ENCODE measurements around the gene PDGFA. TPM values are rescaled to one million over a fixed set of nuclear protein-coding genes. Genes with fewer than 3 reads are reported as not detected.

Gene PDGFA
- total and polyA plus RNA-seq, 12 donors = 14.3 to 38.5 (median 24.2) TPM

GRCh38 chr7:506921-507622, 12.6 kb downstream of the PDGFA start:
- peak in 1 of 2 donors; percentile 6 for DNase-seq
- H3K4me3 ChIP-seq = no peak overlapping the region
- intact Hi-C loops (cut with DNase I) = loop anchor here in 1 of 10 donors (10.0 kb wide), 1 partner anchor 228 kb away; no protein-coding TSS in a partner anchor
- no peaks in the 10 kb centered on the region for H3K9me3 ChIP-seq
- H3K36me3 ChIP-seq = peaks cover 0 to 62% (median 18%) of the 10 kb centered on the region in 9 donors
- TF ChIP-seq CTCF (IDR thresholded peaks at IDR 0.05) = no peak
- WGBS, 2 donors = 92 to 95% methylated on average over 15 of the region's 15 CpGs
- H3K4me1 ChIP-seq = peaks cover 0 to 29% (median 23%) of the 10 kb centered on the region in 9 donors
- H3K27me3 ChIP-seq = no peaks in the 10 kb centered on the region
- H3K27ac ChIP-seq = no peak overlapping the region
- ATAC-seq = no peak

GRCh38 chr7:506391-506831, 13.2 kb downstream of the PDGFA start:
- WGBS, 2 donors = 92 to 93% methylated on average over 11 of the region's 11 CpGs
- no peak for TF ChIP-seq CTCF (IDR thresholded peaks at IDR 0.05)
- peak in 1 of 2 donors; percentile 8 for DNase-seq
- Histone ChIP-seq H3K9me3 (no peaks in the 10 kb centered on the region), H3K36me3 (peaks cover 0 to 61% (median 18%) of the 10 kb centered on the region in 9 donors), H3K4me3 (no peak overlapping the region), H3K4me1 (peaks cover 0 to 29% (median 23%) of the 10 kb centered on the region in 9 donors), H3K27ac (no peak overlapping the region), H3K27me3 (no peaks in the 10 kb centered on the region)
- intact Hi-C loops (cut with DNase I) = loop anchor here in 1 of 10 donors (10.0 kb wide), 1 partner anchor 228 kb away; no protein-coding TSS in a partner anchor
- no peak for ATAC-seq

- H3K27me3 ChIP-seq = no peaks in the 10 kb centered on the region
- H3K36me3 ChIP-seq = peaks cover 0 to 65% (median 29%) of the 10 kb centered on the region in 9 donors
- DNase-seq (peak in 1 of 2 donors; percentile 6), ATAC-seq (no peak)
- no peak for TF ChIP-seq CTCF (IDR thresholded peaks at IDR 0.05)
- intact Hi-C loops (cut with DNase I) = loop anchor here in 1 of 10 donors (10.0 kb wide), 1 partner anchor 230 kb away; no protein-coding TSS in a partner anchor
- H3K9me3 ChIP-seq = no peaks in the 10 kb centered on the region
- H3K27ac ChIP-seq = peak overlapping the region in 3 of 10 donors; percentile 23 to 58 (median 57)
- WGBS, 2 donors = 83% methylated on average over 16 of the region's 16 CpGs
- no peak overlapping the region for H3K4me3 ChIP-seq
- peaks cover 0 to 29% (median 23%) of the 10 kb centered on the region in 9 donors for H3K4me1 ChIP-seq
Measured at GRCh38 chr7:505171-505570, 14.5 kb downstream of the PDGFA start.

- H3K4me3 ChIP-seq = no peak overlapping the region
- TF ChIP-seq CTCF (IDR thresholded peaks at IDR 0.05) = no peak
- peak in 5 of 8 donors; percentile 10 to 59 (median 33) for ATAC-seq
- H3K4me1 ChIP-seq = peaks cover 0 to 29% (median 23%) of the 10 kb centered on the region in 9 donors
- intact Hi-C loops (cut with DNase I) = loop anchor here in 1 of 10 donors (10.0 kb wide), 1 partner anchor 230 kb away; no protein-coding TSS in a partner anchor
- peaks cover 0 to 65% (median 30%) of the 10 kb centered on the region in 9 donors for H3K36me3 ChIP-seq
- H3K27ac ChIP-seq = peak overlapping the region in 7 of 10 donors; percentile 40 to 65 (median 57)
- no peaks in the 10 kb centered on the region for H3K27me3 ChIP-seq
- H3K9me3 ChIP-seq = no peaks in the 10 kb centered on the region
- WGBS, 2 donors = 71 to 73% methylated on average over 34 of the region's 34 CpGs
- DNase-seq = peak in 1 of 2 donors; percentile 11
Measured at GRCh38 chr7:504221-505111, 15.2 kb downstream of the PDGFA start.
